ENCODE data around the gene PIK3CD. TPM values are rescaled to one million over a fixed set of nuclear protein-coding genes. Genes with fewer than 3 reads are reported as not detected.
"Not testable (repeated sequence)": the region's sequence is repeated elsewhere in the genome, so short reads cannot be mapped to it uniquely, and the experiment has no call there.

Gene PIK3CD
- total RNA-seq, 1 donor from 2014 or later: 5.7 TPM

DNA sequence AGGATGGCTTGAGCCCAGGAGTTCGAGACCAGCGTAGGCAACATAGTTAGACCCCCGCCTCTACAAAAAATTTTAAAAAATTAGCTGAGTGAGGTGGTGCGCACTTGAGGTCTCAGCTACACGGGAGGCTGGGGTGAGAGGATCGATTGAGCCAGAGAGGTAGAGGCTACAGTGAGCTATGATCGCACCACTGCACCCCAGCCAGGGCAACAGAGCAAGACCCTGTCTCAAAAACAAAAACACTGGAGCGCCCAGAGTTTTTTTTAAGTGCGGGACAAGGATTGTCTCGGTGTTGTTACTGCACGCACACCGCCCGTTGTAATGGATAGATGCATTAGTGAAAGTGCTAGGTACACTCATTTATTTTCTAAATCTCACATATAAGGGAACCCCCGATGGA is 37.1 kb downstream of the PIK3CD start:
- DNase-seq (ENCODE audit: low read depth, low spot score): no peak

- DNase-seq (ENCODE audit: low read depth, low spot score): peak; percentile 8
Observed at GRCh38 chr1:9689011-9689706, 37.6 kb downstream of the PIK3CD start.

GRCh38 chr1:9689971-9690381 is 38.4 kb downstream of the PIK3CD start:
- DNase-seq (ENCODE audit: low read depth, low spot score): no peak

DNA sequence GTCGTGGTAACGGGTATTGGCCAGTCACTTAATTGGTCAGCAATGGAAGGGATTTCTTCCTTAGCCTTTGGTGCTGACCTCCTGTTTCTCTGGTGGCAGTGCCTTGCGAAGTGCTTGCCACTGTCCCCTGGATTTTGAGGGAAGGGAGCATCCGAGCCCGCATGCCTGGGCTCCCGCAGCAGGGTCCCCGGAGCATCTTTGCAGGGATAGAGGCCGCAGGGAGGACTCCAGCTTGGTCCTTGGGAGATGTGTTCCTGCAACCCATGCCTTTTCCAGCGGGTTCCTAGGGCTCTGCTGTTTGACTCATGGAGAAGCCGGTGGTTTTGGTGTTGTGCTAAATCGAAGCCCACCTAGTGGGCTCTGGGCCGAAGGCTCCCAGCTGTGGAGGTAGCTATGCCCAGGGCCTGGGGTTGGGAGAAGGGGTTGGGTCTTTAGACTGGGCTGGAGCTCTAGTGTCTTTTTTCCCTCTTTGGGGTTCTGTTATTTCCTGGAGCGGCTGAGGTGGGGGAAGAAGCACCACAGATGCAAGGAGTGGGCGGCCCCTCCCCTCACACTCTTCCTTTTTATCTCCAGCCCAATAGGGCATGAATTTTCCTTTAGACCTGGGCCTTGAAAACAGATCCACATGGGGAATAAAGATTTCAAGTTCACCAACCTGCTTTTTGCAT is 39.0 kb downstream of the PIK3CD start:
- no peak for DNase-seq (ENCODE audit: low read depth, low spot score)

DNA sequence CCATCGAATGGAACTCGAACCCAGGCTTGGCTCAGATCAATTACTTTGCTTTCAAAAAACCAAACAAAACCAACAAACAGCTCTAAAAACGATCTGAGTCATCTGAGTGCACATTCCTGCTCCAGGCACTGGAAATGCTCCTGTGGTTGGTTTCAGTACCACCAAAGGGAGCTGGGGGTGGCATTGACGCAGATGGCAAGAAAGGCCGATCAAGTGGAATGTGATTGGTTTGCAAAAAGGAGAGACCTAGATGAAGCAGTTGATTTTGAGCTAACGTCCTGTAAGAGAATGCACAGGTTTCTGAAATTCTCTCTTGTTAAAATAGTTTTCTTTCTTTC is 39.5 kb downstream of the PIK3CD start:
- DNase-seq (ENCODE audit: low read depth, low spot score): no peak

- no peak for DNase-seq (ENCODE audit: low read depth, low spot score)
Observed at GRCh38 chr1:9691691-9692090, 40.2 kb downstream of the PIK3CD start.

GRCh38 chr1:9696793-9697192 is 45.3 kb downstream of the PIK3CD start:
- no peak for DNase-seq (ENCODE audit: low read depth, low spot score)

GRCh38 chr1:9699361-9699760 is 47.8 kb downstream of the PIK3CD start:
- DNase-seq (ENCODE audit: low read depth, low spot score): no peak

DNA sequence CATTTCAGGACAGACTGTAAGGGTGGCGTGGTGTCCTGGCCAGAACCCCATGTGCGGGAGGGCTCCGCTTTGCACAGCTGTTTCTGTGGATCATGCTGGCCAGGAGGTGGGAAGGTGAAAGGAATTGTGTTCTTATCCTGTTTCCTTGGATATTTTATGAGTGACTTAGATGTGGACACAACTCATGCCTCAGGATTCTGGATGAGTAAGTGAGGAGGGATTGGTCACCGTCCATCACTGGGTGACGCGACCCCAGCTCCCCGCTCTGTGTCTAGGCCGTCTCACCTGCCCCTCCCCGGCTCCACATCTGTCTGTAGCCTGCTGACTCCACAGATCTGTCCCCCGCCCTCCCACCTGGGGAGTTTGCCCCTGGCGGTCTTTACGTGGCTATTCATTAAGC is 48.8 kb downstream of the PIK3CD start:
- no peak for DNase-seq (ENCODE audit: low read depth, low spot score)

DNA sequence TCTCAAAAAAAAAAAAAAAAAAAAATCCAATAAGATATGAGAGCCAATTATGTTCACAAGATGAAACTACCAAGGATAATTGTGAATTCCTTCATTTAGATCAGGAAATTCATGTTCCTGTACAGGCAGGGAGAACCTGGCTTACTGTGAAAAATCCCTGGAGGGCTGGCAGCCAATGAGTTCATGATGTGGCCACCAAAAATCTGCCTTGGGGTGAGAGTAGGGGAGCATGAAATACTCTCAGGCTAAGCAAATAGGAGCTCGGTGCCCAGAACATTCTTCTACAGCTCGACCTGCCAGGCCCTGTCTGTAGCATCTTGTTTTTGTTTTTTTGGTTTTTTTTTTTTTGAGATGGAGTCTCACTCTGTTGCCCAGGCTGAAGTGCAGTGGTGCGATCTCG is 50.1 kb downstream of the PIK3CD start:
- no peak for DNase-seq (ENCODE audit: low read depth, low spot score)

DNA sequence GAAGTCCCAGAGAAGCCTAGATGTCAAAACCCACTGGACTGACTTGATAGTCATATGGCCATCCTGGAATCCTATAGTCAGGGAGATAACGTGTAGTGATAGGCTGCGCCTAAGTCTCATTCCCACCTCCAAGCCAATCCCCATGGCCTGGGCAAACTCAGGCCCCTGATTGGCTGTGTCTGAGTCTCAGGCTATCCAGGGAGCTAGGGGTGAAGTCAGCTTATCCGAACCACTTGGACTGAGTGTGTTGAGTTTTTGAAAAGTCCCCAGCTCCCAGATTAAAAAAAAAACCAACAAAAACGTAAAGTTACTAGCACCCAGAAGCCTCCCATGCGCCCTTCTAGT is 51.6 kb downstream of the PIK3CD start:
- no peak for DNase-seq (ENCODE audit: low read depth, low spot score)

- no peak for DNase-seq (ENCODE audit: low read depth, low spot score)
Observed at GRCh38 chr1:9703681-9704080, 52.1 kb downstream of the PIK3CD start.

GRCh38 chr1:9705337-9706093 is 54.0 kb downstream of the PIK3CD start:
- no peak for DNase-seq (ENCODE audit: low read depth, low spot score)

DNA sequence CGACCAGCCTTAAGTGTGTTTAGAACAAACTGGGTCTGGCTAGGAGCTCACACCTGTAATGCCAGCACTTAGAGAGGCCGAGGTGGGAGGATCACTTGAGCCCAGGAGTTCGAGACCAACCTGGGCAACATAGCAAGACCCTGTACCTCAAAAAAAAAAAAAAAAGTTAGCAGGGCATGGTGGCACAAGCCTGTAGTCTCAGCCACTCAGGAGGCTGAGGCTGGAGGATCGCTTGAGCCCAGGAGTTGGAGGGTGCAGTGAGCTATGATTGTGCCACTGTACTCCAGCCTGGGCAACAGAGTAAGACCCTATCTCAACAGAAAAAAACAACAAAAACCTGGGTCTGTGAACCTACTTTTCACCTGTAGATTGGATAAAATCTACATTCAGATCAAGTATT is 54.6 kb downstream of the PIK3CD start:
- no peak for DNase-seq (ENCODE audit: low read depth, low spot score)

- no peak for DNase-seq (ENCODE audit: low read depth, low spot score)
Observed at GRCh38 chr1:9710037-9710436, 58.5 kb downstream of the PIK3CD start.

- no peak for DNase-seq (ENCODE audit: low read depth, low spot score)
Observed at GRCh38 chr1:9711466-9712020, 60.0 kb downstream of the PIK3CD start.

GRCh38 chr1:9712767-9713166 is 61.2 kb downstream of the PIK3CD start:
- not testable (repeated sequence) for DNase-seq (ENCODE audit: low read depth, low spot score)

DNA sequence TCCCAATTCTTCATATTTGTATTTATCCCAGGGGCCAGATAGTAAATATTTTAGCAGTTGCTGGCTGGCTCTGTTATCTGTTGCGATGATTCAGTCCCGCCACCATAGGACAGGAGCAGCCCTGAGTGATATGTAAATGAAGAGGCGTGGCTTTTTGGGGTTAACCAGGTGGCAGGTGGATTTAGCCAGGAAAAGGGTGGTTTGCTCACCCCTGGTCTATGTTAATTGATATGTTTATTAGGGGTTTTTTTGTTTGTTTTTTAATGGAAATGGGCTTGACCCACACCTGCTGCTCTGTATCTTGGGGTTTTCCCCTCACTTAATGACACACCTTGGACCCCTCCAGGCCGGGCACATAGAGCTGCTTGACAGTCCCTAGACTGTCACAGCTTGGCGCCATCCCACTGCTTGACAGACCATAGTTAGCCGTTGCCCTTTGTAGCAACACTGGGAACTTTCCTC is 62.8 kb downstream of the PIK3CD start:
- DNase-seq (ENCODE audit: low read depth, low spot score): no peak

DNA sequence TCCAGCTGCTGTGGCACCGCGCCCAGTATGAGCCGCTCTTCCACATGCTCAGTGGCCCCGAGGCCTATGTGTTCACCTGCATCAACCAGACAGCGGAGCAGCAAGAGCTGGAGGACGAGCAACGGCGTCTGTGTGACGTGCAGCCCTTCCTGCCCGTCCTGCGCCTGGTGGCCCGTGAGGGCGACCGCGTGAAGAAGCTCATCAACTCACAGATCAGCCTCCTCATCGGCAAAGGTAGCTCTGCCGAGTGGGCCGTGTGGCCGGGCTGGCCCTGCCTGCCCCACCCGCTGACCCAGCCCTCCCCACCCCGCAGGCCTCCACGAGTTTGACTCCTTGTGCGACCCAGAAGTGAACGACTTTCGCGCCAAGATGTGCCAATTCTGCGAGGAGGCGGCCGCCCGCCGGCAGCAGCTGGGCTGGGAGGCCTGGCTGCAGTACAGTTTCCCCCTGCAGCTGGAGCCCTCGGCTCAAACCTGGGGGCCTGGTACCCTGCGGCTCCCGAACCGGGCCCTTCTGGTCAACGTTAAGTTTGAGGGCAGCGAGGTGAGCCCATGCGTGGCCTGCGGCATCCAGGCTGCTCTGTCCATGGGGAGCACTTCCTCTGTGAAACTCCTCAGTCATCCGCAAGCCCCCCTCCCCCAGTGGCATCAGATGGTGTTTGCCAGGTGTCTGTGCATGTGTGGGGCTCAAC is 64.2 kb downstream of the PIK3CD start:
- no peak for DNase-seq (ENCODE audit: low read depth, low spot score)

GRCh38 chr1:9716404-9717192 is 65.1 kb downstream of the PIK3CD start:
- no peak for DNase-seq (ENCODE audit: low read depth, low spot score)

Data from pulmonary artery endothelial cell (primary cell).